OCI-LY1 (cell line): ENCODE data around the gene KLHDC9.

Experiments
- CTCF ChIP-seq: fragments of 200-600 bp; sonication (generic), shearing (Covaris generic); IDR thresholded peaks from 2 replicates; pipeline ENCODE4 v1.5.1; 2017; ENCODE audit warnings: mild to moderate bottlenecking, antibody characterized with exemption, low read length, moderate library complexity, mixed read lengths
- EZH2 ChIP-seq: fragments of 200-600 bp; sonication (generic), shearing (Covaris generic); IDR thresholded peaks from 2 replicates; pipeline ENCODE4 v1.8.0; 2017; ENCODE audit warnings: borderline replicate concordance, mixed run types, mild to moderate bottlenecking, antibody characterized with exemption, low read length, moderate library complexity, mixed read lengths

GRCh38 chr1:161089251-161089924, 8.8 kb upstream of the KLHDC9 start, which contains the start of gene NECTIN4:
- peak; percentile 15; the same call in 1 of the 2 replicates for TF ChIP-seq CTCF
- no peak for TF ChIP-seq EZH2
